HG03045 (cell line): ENCODE results near the gene RNF214.
"Not testable (repeated sequence)": the region's sequence is repeated elsewhere in the genome, so short reads cannot be mapped to it uniquely, and the experiment has no call there.

Experiments
- ATAC-seq: cut with Tn5 transposase; IDR thresholded peaks from one replicate; pipeline ENCODE4 v1.9.1; 2021; ENCODE audit warnings: mild to moderate bottlenecking, moderate library complexity; ENCODE audit not compliant: unreplicated experiment

Gene RNF214

DNA sequence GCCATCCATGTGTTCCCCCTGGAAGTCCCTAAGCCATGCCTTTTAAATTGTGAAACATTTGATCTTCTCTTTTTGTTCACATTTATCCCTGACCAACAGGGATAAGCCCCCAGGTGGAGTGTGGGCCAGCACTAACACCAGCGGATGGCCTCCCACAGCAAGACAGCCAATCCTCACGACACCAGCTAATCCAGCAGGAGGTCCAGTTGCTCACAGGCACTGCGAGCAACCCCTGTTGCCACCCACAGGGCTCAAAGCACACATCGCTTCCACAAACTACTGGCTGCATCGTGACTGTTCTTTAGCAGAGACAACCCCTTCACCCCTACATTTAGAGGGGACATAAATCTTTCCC is 2.6 kb upstream of the RNF214 start:
- no peak for ATAC-seq

DNA sequence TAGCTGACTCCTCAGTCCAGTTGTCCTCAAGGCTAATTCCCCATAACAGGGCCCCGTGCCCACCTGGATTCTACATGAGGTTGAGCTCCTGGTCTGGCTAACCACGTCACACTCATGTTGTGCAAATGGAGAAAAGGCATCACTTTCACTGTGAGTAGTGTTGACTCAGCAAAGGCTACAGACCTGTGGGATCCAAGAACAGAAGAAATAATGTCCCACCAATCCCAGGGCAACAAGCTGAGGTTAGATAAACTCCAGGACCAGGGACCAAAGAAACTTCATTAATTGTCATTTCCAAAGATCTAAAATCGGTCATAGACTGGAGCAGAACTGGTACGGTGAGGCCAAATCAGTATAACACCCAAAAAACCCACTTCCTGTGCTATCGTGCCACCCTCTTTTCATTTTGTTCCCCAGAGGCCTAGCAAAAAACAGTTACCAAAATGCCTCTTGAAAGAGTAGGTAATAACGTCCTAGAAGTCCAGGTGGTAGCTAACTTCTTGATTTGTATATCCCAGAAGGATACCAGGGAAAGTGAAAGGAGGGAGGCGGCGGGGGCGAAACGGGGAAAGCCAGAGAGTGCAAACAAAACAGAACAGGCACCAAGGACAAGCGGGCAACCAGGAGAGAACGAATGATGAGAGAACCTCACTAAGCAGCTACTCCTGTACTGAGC is 2.0 kb upstream of the RNF214 start:
- no peak for ATAC-seq

DNA sequence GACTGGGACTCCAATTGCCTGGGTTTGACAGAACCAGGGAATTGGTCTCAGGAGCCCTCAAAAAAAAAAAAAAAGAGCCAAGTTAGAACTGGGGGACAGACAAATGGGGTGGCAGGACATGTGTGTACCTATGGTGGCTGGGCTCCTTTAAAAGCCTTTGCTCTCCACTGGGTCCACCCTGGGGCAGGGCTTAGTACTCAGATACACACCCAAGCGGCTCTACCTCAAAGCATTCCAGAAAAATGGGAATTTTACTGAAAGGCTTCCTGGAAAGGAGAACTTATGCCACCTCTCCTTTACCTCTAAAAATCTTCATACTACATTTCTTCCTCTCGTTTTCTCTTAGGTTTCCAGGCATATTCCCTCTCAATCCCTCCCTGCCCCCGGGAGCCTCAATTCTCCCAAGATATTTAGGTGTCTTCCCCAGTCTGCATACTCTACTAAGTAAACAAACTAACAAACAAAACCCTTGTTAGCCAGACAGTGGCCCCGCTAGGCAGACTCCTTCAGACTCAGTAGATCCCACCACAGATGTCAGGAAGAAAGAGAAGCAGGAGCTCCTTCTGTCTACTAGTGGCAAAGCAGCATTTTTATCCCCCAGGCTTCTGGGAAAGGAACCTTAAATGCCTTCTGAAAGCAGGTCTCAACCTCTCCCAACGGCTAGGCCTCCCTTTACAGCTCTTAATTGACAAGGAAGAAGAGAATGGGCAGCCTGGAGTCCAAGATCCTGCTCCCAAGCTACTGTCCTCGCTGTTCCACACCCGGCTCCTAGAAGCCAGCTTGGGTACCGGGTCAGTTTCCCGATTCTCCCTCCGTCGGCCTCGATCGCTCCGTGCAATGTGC is 1.3 kb upstream of the RNF214 start:
- ATAC-seq: no peak

DNA sequence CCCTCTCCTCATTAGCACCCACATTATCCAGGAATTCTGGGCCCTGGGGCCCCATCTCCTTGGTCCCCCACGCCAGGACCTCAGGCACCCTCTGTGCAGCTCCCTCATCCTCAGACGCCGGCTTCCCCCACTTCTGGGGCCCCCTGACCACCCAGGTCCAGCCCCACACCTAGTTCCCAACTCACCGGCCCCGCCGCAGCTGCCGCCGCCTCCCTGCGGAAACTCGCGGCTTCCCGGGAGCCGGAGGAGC is 704 bp upstream of the RNF214 start, which contains the start of gene PCSK7:
Gene PCSK7, minus strand, starts transcription at position 232 of the 250 bp plus-strand sequence. CDS start 2,229 bp downstream, outside the sequence.
- ATAC-seq: no peak

DNA sequence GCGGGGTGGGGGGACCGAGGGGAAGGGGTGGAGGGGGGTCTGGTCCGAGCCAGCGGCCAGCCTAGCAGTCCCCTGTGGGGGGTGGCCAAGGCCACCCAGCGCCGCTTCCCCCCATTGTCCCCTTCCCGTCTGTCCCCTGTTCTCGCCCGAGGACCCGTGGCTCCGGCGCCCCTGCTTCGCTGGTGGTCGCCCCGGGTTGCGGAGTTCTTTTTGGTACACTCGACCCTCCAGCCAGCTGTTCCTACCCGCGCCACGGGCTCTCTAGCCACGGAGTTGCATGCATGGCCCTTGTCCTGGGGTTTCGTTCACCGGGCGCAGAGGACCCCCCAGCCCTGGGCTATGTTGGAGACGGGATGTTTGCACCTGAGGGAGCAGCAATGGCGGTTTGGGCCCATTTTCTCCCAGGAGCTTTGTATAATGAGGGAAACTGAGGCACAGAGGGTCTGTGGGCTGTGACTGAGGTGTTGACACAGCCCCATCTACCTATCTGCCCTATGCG is 489 bp downstream of the RNF214 start:
- no peak for ATAC-seq

DNA sequence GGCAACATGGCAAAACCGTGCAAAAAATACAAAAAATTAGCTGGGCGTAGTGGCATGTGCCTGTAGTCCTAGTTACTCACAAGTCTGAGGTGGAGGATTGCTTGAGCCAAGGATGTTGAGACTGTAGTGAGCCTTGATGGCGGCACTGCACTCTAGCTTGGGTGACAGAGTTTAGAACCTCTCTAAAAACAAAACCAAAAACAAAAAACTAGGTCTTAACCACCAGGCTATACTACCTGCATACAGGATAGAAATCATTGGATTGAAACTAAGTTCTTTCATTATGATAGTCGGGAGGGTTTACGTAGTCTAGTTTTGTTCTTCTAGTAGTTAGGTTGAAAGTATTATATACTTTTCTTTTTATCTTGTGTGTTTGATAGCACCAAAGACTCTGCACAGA is 5.8 kb downstream of the RNF214 start:
- no peak for ATAC-seq

DNA sequence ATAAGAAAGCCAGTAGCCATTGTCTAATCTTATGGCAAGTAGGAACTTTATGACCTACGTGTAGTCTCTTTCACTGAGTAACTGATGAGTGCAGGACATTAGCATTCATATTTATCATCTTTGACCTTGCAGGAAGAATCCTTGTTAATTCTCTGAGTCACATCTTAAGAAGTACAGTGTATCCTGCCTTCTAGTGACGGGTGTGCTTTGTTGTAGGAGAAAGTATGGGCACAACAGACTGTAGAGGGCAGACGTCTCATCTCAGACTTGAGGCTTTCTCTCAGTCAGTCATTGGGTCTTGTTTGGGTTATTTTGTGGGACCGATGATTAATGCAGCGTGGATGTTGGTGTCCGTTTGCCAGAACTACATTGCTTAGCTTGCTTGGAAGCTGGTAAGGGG is 6.8 kb downstream of the RNF214 start:
- ATAC-seq: no peak

DNA sequence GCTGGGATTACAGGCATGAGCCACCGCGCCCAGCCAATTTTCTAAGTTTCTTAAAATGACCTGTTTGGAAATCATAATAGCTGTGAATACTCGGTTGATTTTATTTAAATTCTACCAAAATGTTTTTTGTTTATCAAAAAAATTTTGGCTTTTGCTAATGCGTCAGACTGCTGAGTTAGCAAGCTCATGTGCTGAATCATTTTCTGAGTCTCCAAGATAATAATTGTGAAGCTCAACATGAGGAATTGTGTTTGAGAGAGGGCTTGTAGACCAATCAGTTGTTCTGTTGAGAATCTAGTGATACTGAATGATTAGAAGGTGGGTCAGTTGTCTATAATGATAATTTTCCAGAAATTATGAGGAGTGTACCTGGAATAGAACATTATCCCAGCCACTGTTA is 15.9 kb downstream of the RNF214 start:
- ATAC-seq: no peak

DNA sequence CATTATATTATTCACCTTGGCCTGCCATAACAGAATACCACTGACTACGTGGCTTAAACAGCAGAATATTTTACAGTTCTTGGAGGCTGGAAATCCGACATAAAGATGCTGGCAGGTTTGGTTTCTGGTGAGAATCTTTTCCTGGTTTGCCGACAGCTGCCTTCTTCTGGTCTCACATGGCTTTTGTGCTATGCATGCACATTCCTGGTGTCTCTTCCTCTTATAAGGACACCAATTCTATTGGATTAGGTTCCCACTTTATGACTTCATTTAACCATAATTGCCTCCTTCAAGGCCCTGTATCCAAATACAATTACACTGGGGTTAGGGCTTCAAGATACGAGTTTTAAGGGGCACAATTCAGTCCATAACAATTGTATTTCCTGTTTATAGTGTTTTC is 17.1 kb downstream of the RNF214 start:
- no peak for ATAC-seq

DNA sequence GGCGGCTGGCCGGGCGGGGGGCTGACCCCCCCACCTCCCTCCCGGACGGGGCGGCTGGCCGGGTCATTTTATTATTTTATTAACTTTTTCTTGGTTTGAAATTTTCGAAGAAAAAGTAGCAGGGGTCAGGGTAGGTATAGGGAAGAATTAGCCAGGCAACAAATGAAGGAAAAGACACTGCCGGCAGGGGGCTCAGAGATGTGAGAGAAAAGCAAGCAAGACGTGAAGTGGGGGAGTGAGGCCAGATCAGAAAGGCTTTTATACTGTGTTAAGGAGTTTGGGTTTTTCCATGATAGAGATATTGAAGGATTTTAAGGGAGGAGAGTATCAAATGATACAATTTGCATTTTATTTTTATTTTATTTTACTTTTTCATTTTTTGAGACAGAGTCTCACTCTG is 19.0 kb downstream of the RNF214 start:
- ATAC-seq: no peak

DNA sequence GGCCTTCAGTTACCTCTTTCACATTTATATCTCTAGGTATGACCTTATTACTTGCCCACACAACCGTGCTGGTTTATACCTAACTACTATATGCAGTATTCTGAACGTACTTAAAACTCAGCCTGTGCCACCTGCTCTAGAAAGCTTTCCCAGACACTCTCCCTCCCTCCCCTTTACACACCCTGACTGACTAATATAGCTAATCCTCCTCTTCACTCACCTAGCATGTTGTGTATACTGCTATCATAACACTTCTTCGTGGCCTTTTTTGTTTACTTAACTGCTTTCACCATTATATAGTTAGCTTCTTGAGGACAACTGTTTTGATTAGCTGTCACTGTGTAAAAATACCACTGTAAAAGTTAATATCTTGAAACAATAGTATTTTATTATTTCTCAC is 23.5 kb downstream of the RNF214 start:
- no peak for ATAC-seq

DNA sequence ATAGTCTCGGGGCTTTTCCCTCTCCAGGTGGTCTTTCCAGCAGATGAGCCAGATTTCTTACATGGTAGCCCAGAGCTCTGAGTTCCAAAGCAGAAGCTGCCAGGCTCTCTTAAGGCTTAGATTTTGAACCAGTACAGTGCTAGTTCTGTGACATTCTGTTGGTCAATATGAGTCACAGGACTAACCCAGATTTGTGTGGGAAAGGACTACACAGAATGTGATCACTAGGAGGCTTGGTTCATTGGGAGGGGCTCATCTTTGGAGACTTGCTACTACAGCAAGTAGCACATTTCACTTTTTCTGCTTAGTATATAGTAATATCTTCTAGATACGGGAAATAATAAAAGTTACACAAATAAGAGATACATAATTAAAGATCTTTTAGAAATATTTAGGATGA is 24.1 kb downstream of the RNF214 start:
- no peak for ATAC-seq

DNA sequence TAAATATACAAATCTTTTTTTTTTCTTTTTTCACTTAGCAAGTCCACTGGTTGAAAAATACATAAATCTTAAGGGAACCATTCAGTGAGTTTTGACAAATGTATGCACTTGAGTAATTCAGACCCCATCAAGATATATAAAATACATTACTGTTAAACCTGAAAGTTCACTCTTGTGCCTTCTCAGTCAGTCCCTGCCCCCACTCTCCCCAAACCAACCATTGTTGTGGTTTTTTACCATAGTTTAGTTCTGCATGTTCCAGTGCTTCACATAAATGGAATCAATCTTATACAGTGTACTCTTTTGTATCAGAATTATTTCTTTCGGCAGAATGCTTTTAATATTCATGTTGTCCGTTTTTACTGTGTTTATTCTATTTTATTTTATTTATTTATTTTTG is 26.1 kb downstream of the RNF214 start:
- ATAC-seq: no peak

DNA sequence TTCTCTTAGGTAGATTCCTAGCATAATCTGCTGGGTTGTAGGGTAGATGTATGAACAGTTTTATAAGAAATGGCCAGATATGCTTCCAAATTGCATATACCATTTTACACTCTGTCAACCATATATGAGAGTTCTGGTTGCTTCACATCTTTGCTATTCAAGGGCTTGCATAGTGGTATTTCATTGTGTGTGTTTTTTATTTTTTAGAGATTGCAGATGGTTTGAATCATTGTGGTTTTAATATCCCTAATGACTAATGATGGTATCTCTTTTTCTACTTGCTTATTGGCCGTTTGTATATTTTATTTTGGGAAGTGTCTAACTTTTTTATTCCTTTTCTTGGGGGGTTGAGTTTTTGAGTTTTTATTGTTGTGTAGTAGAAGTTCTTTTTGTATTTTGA is 26.9 kb downstream of the RNF214 start:
- ATAC-seq: no peak

DNA sequence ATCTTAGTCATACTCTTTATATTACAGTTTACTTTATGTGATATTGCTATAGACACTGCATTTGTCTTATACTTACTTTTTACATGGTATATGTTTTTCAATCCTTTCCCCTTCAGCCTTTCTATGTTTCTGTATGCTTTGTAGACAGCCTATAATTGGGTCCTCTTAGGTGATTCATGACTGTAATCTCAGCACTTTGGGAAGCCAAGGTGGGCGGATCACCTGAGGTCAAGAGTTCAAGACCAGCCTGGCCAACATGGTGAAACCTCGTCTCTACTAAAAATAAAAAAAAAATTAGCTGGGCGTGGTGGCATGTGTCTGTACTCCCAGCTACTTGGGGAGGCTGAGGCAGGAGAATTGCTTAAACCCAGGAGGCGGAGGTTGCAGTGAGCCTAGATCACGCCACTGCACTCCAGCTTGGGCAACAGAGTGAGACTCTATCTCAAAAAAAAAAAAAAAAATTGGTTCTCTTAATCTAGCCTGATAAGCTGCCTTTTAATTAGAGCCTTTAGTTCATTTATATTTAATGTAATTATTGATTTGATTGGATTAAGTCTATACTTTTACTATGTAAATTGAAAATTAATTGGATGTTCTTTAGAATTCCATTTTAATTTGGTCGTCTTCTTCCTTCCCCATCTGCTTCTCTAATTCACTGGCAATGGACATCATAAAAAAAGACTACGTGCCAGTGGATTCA is 32.3 kb downstream of the RNF214 start:
- ATAC-seq: not testable (repeated sequence)

DNA sequence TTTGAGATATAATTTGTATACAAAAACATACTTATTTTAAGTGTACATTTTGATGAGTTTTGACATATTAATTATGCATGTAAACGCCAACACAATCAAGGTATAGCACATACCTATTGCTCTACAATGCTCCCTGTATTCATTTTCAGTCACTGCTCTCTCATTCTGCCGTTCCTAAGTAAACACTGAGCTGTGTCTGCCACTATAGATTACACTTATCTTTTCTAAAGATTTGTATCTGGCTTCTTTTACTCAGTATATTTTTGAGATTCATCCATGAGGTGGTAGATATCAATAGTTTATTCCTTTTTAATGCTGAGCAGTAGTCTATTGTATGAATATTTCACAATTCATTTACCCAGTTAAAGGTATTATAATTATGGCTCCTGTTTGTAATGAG is 33.3 kb downstream of the RNF214 start:
- no peak for ATAC-seq

DNA sequence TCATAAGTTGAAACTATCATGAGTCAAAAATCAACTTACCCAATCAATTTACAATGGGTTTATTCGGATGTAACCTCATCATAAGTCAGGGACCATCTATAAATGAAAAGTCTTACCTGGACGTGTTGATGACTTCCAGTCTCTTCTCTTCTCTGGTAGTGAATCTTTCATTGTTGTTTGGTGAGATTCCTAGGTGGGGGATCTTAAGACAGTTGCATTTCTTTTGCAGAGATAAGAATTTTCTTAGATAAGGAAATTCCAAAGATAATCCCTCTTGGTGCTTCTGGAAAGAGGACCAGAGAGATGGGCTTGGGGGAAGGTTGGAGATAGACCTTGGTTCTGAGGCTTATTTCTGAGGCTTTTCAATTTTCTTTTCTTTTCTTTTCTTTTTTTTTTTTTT is 37.4 kb downstream of the RNF214 start:
- no peak for ATAC-seq

DNA sequence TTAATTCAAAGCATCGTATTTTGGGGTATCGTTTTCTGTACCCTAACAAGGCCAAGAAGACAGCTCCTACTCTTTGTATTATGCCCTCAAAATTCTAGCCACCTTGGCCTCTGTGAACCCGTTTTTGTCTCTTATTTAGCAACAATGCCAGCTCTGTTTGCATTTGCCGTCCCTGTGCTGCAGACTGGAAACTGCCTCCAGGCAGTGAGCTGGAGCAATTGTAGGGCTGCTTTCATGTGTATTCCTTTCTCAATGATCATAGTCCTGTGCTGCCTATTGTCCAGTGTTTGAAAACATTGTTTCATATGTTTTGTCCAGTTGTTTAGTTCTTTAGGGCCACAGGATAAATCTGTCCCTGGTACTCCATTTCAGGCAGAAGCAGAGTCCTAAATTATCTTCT is 38.7 kb downstream of the RNF214 start:
- ATAC-seq: no peak

DNA sequence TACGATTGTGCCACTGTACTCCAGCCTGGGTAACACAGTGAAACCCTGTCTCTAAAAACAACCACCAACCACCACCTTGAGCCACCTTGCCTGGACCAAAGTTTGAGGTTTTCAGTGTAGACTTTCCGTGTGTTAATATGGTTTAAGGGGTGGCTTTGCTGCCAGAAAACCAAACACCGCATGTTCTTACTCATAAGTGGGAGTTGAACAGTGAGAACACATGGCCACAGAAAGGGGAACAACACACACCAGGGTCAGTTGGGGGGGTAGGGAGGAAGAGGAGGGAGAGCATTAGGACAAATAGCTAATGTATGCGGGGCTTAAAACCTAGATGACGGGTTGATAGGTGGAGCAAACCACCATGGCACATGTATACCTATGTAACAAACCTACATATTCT is 39.7 kb downstream of the RNF214 start:
- not testable (repeated sequence) for ATAC-seq

DNA sequence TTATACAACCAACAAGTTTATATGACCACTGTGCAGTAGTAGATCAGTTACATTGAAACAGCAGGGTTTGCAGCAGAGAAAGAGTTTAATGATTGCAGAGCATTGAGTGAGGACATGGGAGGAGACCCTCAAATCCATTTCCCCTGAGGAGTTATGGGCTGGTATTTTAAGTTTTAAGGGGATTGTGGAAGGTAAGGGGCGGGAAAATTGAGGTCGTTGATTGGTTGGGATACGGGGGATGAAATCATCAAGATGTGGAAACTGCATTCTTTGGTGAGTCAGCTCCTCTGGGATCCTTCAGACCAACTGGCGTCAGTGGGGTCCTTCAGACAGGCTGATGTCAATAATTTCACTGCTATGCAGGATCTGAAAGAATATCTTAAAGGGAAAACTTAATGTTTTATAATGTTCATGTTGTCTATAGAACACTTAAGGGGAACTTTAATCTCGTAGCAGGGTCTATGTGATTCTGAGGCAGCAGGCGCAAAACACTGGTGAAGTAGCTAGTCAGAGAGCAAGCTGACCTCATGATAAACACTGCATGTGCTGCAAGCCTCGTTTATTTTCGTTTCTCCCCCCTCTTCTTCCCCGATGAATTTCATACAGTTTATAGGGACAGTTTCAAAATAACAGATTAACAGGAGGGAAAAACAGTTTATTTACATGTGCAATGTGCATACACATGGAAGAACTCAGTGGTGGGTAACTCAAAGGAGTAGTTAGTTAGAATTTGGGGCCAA is 41.2 kb downstream of the RNF214 start:
- ATAC-seq: no peak

DNA sequence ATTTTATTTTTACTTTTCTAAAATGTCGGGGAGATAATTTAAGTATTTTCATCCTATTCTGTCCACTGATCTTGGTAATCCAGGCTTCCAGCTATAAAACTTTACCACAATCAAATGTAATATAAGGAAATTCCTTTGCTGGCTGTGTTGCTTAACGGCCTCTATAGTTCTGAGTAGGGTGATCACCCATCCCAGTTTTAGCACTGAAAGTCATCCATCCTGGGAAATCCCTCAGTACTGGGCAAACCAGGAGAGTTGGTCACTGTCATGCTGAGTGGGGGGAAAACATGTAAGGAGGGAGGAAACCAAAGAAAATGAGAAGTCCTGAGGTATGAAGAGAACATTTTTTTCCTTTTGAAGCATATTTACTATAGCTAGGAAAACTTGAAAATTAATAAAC is 45.9 kb downstream of the RNF214 start:
- no peak for ATAC-seq
